ENCODE data around the gene AMPD3.

DNA sequence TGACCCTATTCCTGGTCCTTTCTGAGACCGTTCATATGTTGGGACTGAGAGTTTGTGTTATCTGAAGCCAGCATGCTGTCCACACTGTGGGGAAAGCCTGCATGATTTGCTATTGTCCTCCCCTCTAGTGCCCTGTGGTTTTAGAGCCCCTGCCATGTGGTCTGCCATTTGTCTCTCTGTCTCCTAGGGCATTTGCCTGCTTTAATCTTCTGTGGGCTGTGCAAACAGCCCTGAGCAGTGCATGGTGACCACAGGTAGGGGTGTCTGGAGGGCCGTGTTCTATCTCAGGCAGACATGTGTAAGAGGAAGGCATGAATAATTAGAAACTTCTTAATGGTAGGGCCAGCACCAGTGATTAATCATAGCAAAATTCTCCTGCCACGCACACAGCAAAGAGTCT lies 23.0 kb downstream of the AMPD3 start:
- TF ChIP-seq, protein P1, sequence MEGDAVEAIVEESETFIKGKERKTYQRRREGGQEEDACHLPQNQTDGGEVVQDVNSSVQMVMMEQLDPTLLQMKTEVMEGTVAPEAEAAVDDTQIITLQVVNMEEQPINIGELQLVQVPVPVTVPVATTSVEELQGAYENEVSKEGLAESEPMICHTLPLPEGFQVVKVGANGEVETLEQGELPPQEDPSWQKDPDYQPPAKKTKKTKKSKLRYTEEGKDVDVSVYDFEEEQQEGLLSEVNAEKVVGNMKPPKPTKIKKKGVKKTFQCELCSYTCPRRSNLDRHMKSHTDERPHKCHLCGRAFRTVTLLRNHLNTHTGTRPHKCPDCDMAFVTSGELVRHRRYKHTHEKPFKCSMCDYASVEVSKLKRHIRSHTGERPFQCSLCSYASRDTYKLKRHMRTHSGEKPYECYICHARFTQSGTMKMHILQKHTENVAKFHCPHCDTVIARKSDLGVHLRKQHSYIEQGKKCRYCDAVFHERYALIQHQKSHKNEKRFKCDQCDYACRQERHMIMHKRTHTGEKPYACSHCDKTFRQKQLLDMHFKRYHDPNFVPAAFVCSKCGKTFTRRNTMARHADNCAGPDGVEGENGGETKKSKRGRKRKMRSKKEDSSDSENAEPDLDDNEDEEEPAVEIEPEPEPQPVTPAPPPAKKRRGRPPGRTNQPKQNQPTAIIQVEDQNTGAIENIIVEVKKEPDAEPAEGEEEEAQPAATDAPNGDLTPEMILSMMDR (IDR thresholded peaks at IDR 0.05): no peak
- TF ChIP-seq POLR2AphosphoS5 (IDR thresholded peaks at IDR 0.05): no peak
